Mucosa of descending colon (tissue), 3 donors: ENCODE results near the gene ASCL5. TPM values are rescaled to one million over a fixed set of nuclear protein-coding genes. Genes with fewer than 3 reads are reported as not detected.

ENCODE experiments used
- ATAC-seq: fragments of 200-7000 bp; cut with Tn5 transposase; one replicate; pipeline ENCODE4 v1.9.1; 2020; ENCODE audit warnings: mild to moderate bottlenecking, moderate library complexity
- DNase-seq, 3 donors: peaks; one replicate each; pipeline ENCODE4 v3.0.0-alpha.2; 2020
- H3K36me3 ChIP-seq: fragments of 200-600 bp; one replicate; pipeline ENCODE4 v1.8.0; 2021; ENCODE audit warnings: low read depth, mild to moderate bottlenecking
- H3K4me1 ChIP-seq: fragments of 200-600 bp; one replicate; pipeline ENCODE4 v1.8.0; 2021; ENCODE audit warnings: low read depth, mild to moderate bottlenecking
- H3K4me3 ChIP-seq: fragments of 200-600 bp; one replicate; pipeline ENCODE4 v1.8.0; 2021; ENCODE audit warnings: mild to moderate bottlenecking
- H3K9me3 ChIP-seq: fragments of 200-600 bp; one replicate; pipeline ENCODE4 v1.8.0; 2021; ENCODE audit warnings: mild to moderate bottlenecking
- CTCF ChIP-seq: fragments of 200-600 bp; IDR thresholded peaks from one replicate; pipeline ENCODE4 v1.8.0; 2022; ENCODE audit warnings: antibody characterized with exemption, mild to moderate bottlenecking
- intact Hi-C, 2 donors: fragments of 100-400 bp; cut with DNase I in 1 of 2; cut with micrococcal nuclease in 1 of 2; formaldehyde crosslinking; loops; one replicate each; pipeline versions ENCODE4 v1.11.0 to v1.11.1; 2022; cut with DNase I, micrococcal nuclease
- total RNA-seq, 3 donors: library from RNA; stranded (reverse); fragmentation: NEBNext Ultra II Directional in 2 of 3; extraction: Animal tissue kit (Norgen Biotek cat#: 25700) in 2 of 3; gene quantifications; one replicate each; pipeline versions ENCODE4 v1.2.1 to v1.2.4, GENCODE V29; 2021 to 2023
- donor health status: DM: no; HTN: no; CAD: no; lungs with moderate emphysema.
- donor health status: DM: no; HTN: no; CAD: no.
- donor health status: DM: no; HTN: yes; CAD: no.

Gene ASCL5
- total RNA-seq, 3 donors from 2014 or later = not detected

GRCh38 chr1:201136355-201137023, 9.5 kb upstream of the ASCL5 start:
- no peak for TF ChIP-seq CTCF

GRCh38 chr1:201134405-201134804, 7.4 kb upstream of the ASCL5 start:
- no peak for DNase-seq

More at GRCh38 chr1:201136355-201137023, 9.5 kb upstream of the ASCL5 start:
- H3K4me1 ChIP-seq = no peaks in the 10 kb centered on the region
- no peak for ATAC-seq
- H3K9me3 ChIP-seq = no peaks in the 10 kb centered on the region
- intact Hi-C loops = no loop called here
- H3K36me3 ChIP-seq = no peaks in the 10 kb centered on the region
- no peak overlapping the region for H3K4me3 ChIP-seq
- no peak for DNase-seq

GRCh38 chr1:201131398-201131797, 4.4 kb upstream of the ASCL5 start:
- Histone ChIP-seq H3K36me3 (no peaks in the 10 kb centered on the region), H3K4me1 (no peaks in the 10 kb centered on the region), H3K9me3 (no peaks in the 10 kb centered on the region), H3K4me3 (no peak overlapping the region)
- ATAC-seq (no peak), DNase-seq (no peak)
- intact Hi-C loops = no loop called here
- no peak for TF ChIP-seq CTCF

More at GRCh38 chr1:201134405-201134804, 7.4 kb upstream of the ASCL5 start:
- Histone ChIP-seq H3K9me3 (no peaks in the 10 kb centered on the region), H3K4me1 (no peaks in the 10 kb centered on the region), H3K36me3 (no peaks in the 10 kb centered on the region), H3K4me3 (no peak overlapping the region)
- intact Hi-C loops = no loop called here
- no peak for ATAC-seq
- no peak for TF ChIP-seq CTCF

GRCh38 chr1:201128962-201129361, 2.0 kb upstream of the ASCL5 start:
- TF ChIP-seq CTCF = no peak
- Histone ChIP-seq H3K4me3 (no peak overlapping the region), H3K9me3 (no peaks in the 10 kb centered on the region), H3K36me3 (no peaks in the 10 kb centered on the region), H3K4me1 (no peaks in the 10 kb centered on the region)
- ATAC-seq = no peak
- intact Hi-C loops = no loop called here
- no peak for DNase-seq

GRCh38 chr1:201128476-201128875, 1.5 kb upstream of the ASCL5 start:
- Histone ChIP-seq H3K4me3 (no peak overlapping the region), H3K9me3 (no peaks in the 10 kb centered on the region), H3K4me1 (no peaks in the 10 kb centered on the region), H3K36me3 (no peaks in the 10 kb centered on the region)
- ATAC-seq = no peak
- DNase-seq = no peak
- intact Hi-C loops = no loop called here
- TF ChIP-seq CTCF = no peak
